ENCODE results near the gene BLVRA.

Gene BLVRA

GRCh38 chr7:43735403-43735801 is 23.1 kb upstream of the BLVRA start:
- POLR2A ChIA-PET: interaction anchor here (0.7 to 0.8 kb wide), 2 partner anchors 13 to 27 kb away, joined by 3 to 6 read pairs; no protein-coding TSS in a partner anchor
- no peak for TF ChIP-seq CTCF (IDR thresholded peaks at IDR 0.05; ENCODE audit: control extremely low read depth, extremely low read depth, low read depth, missing control alignments)
- DNase-seq (ENCODE audit: extremely low spot score): no peak
- CTCF ChIA-PET: interaction anchor here (0.9 to 5.4 kb wide), 10 partner anchors 11 to 153 kb away, joined by 3 to 39 read pairs (median 4); partner anchors contain the start of genes BLVRA and STK17A

- CTCF ChIA-PET: interaction anchor here (0.9 to 5.4 kb wide), 12 partner anchors 10 to 154 kb away, joined by 3 to 39 read pairs (median 5); partner anchors contain the start of genes BLVRA and STK17A
- no peak for TF ChIP-seq CTCF (IDR thresholded peaks at IDR 0.05; ENCODE audit: control extremely low read depth, extremely low read depth, low read depth, missing control alignments)
- peak; percentile 50 for DNase-seq (ENCODE audit: extremely low spot score)
- POLR2A ChIA-PET: interaction anchor here (0.7 to 0.9 kb wide), 3 partner anchors 13 to 99 kb away, joined by 3 to 6 read pairs (median 4); no protein-coding TSS in a partner anchor
These were observed 22.5 kb upstream of the BLVRA start for GRCh38 chr7:43735802-43736603.

- TF ChIP-seq CTCF (IDR thresholded peaks at IDR 0.05; ENCODE audit: control extremely low read depth, extremely low read depth, low read depth, missing control alignments): no peak
- POLR2A ChIA-PET: interaction anchor here (0.8 kb wide), 1 partner anchor 155 kb away, joined by 3 read pairs; the partner anchor contains the start of gene STK17A
- CTCF ChIA-PET: interaction anchor here (0.8 to 5.4 kb wide), 8 partner anchors 8 to 157 kb away, joined by 3 to 39 read pairs (median 5); partner anchors contain the start of genes COA1 and STK17A
- no peak for DNase-seq (ENCODE audit: extremely low spot score)
These were observed 20.9 kb upstream of the BLVRA start for GRCh38 chr7:43737467-43738127.

- no peak for DNase-seq (ENCODE audit: extremely low spot score)
- ChIA-PET CTCF (no interaction called here), POLR2A (no interaction called here)
These were observed 15.8 kb upstream of the BLVRA start for GRCh38 chr7:43742692-43743091.

GRCh38 chr7:43747328-43748105 is 11.0 kb upstream of the BLVRA start:
- DNase-seq (ENCODE audit: extremely low spot score): no peak
- no peak for TF ChIP-seq CTCF (IDR thresholded peaks at IDR 0.05; ENCODE audit: control extremely low read depth, extremely low read depth, low read depth, missing control alignments)
- ChIA-PET CTCF (interaction anchor here (2.6 to 3.1 kb wide), 3 partner anchors 11 to 165 kb away, joined by 13 to 18 read pairs (median 16); partner anchors contain the start of genes BLVRA and STK17A), POLR2A (no interaction called here)

More at GRCh38 chr7:43742692-43743091, 15.8 kb upstream of the BLVRA start:
- no peak for TF ChIP-seq CTCF (IDR thresholded peaks at IDR 0.05; ENCODE audit: control extremely low read depth, extremely low read depth, low read depth, missing control alignments)

Measured in GM10248 (cell line).